Colonic mucosa (tissue), 4 donors: ENCODE measurements around the gene PLXNA1. TPM values are rescaled to one million over a fixed set of nuclear protein-coding genes. Genes with fewer than 3 reads are reported as not detected.

Experiments
- DNase-seq: peaks from one replicate; pipeline ENCODE4 v3.0.0-alpha.2; 2020
- H3K27ac ChIP-seq: fragments of 200-600 bp; one replicate; pipeline ENCODE4 v1.8.0; 2021
- H3K27me3 ChIP-seq: fragments of 200-600 bp; one replicate; pipeline ENCODE4 v1.8.0; 2021
- H3K36me3 ChIP-seq: fragments of 200-600 bp; one replicate; pipeline ENCODE4 v1.8.0; 2021
- H3K4me1 ChIP-seq: fragments of 200-600 bp; one replicate; pipeline ENCODE4 v1.8.0; 2021; ENCODE audit warnings: mild to moderate bottlenecking
- H3K4me3 ChIP-seq: fragments of 200-600 bp; one replicate; pipeline ENCODE4 v1.8.0; 2021
- H3K9ac ChIP-seq, 2 donors: one replicate each; pipeline ENCODE4 v1.7.0; 2013; ENCODE audit warnings: control low read depth in 2 of 2, low read depth in 2 of 2, low read length in 2 of 2
- H3K9me3 ChIP-seq: fragments of 200-600 bp; one replicate; pipeline ENCODE4 v1.8.0; 2021
- CTCF ChIP-seq: fragments of 200-600 bp; IDR thresholded peaks from one replicate; pipeline ENCODE4 v1.8.0; 2022; ENCODE audit warnings: antibody characterized with exemption, mild to moderate bottlenecking
- intact Hi-C: fragments of 100-400 bp; cut with DNase I; formaldehyde crosslinking; loops from one replicate; pipeline ENCODE4 v1.14.1; 2022
- total RNA-seq, 2 donors: library from RNA; stranded (reverse); fragmentation: NEBNext Ultra II Directional in 1 of 2; extraction: Animal tissue kit (Norgen Biotek cat#: 25700) in 1 of 2; gene quantifications; one replicate each; pipeline ENCODE4 v1.2.1, GENCODE V29; 2021
- donor health status: healthy.
- donor health status: DM: no; HTN: no; CAD: no.
- donor health status: DM: no; HTN: no; CAD: no.

The PLXNA1 gene
- 10 to 100 TPM; 16.0 to 19.3 TPM for total RNA-seq

DNA sequence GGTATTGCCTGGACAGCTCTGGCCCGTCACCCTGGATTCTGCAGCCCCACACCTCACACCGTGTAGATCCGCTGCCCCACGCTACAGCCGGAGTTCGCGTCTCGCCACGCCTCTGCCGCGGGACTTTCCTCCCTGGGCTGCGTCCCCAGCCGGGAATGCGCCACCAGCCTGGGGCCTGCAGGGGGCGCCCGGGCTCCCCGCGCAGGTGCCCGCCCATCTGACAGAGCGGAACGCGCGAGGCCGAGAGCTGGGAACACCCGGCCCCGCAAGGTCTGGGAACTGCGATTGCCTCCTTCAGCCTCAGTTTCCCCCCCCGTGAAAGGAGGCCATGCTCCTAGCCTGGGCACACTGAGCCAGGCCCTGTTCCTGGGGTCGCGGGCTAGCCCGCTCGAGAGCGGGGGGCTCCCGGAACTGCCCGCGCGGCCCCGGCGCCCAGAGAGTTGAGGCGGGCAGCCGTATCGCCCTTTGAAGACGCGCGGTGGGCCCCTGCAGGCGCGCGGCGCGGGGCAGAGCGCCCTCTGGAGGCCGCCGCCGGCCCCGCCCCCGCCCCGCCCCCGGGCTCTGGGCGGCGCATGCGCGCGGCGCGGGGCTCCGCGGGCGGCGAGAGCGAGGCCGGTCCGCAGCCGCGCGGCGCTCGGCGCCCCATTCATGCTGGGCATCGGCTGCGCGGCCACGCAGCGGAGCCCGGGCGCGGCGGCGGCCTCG, at the start of gene PLXNA1:
PLXNA1 (plus strand) TSS at position 645 of the 705 bp plus-strand sequence. CDS start 5,479 bp downstream, outside the sequence.
- peaks cover 4% of the 10 kb centered on the region for H3K4me1 ChIP-seq
- H3K4me3 ChIP-seq: peak within 1 kb of the TSS; percentile 93
- no peaks in the 10 kb centered on the region for H3K27me3 ChIP-seq
- TF ChIP-seq CTCF: peak; percentile 99
- H3K9ac ChIP-seq: peak within 1 kb of the TSS; percentile 40 to 83
- peak within 1 kb of the TSS; percentile 32 for H3K27ac ChIP-seq
- H3K9me3 ChIP-seq: no peaks in the 10 kb centered on the region
- intact Hi-C loops: loop anchor here (2.0 to 5.0 kb wide), 3 partner anchors 195 to 565 kb away; no protein-coding TSS in a partner anchor
- H3K36me3 ChIP-seq: no peaks in the 10 kb centered on the region
- peak; percentile 83 for DNase-seq

GRCh38 chr3:126934031-126934531, 48.8 kb upstream of the PLXNA1 start:
- intact Hi-C loops: no loop called here
- no peak for DNase-seq
- H3K9me3 ChIP-seq: no peaks in the 10 kb centered on the region
- H3K4me3 ChIP-seq: no peak overlapping the region
- TF ChIP-seq CTCF: no peak
- H3K27me3 ChIP-seq: no peaks in the 10 kb centered on the region
- no peak overlapping the region for H3K27ac ChIP-seq
- H3K4me1 ChIP-seq: peaks cover 1% of the 10 kb centered on the region
- H3K36me3 ChIP-seq: no peaks in the 10 kb centered on the region
- H3K9ac ChIP-seq: no peak overlapping the region

GRCh38 chr3:126934991-126935390, 47.9 kb upstream of the PLXNA1 start:
- Histone ChIP-seq H3K4me3 (no peak overlapping the region), H3K27me3 (no peaks in the 10 kb centered on the region), H3K4me1 (peaks cover 4% of the 10 kb centered on the region), H3K27ac (no peak overlapping the region), H3K9me3 (no peaks in the 10 kb centered on the region), H3K9ac (no peak overlapping the region), H3K36me3 (no peaks in the 10 kb centered on the region)
- no peak for TF ChIP-seq CTCF
- DNase-seq: no peak
- intact Hi-C loops: no loop called here

GRCh38 chr3:126935756-126936509, 47.0 kb upstream of the PLXNA1 start:
- Histone ChIP-seq H3K27me3 (no peaks in the 10 kb centered on the region), H3K9ac (no peak overlapping the region), H3K27ac (no peak overlapping the region), H3K4me1 (peaks cover 4% of the 10 kb centered on the region), H3K4me3 (no peak overlapping the region), H3K36me3 (no peaks in the 10 kb centered on the region), H3K9me3 (no peaks in the 10 kb centered on the region)
- TF ChIP-seq CTCF: no peak
- intact Hi-C loops: no loop called here
- DNase-seq: no peak

DNA sequence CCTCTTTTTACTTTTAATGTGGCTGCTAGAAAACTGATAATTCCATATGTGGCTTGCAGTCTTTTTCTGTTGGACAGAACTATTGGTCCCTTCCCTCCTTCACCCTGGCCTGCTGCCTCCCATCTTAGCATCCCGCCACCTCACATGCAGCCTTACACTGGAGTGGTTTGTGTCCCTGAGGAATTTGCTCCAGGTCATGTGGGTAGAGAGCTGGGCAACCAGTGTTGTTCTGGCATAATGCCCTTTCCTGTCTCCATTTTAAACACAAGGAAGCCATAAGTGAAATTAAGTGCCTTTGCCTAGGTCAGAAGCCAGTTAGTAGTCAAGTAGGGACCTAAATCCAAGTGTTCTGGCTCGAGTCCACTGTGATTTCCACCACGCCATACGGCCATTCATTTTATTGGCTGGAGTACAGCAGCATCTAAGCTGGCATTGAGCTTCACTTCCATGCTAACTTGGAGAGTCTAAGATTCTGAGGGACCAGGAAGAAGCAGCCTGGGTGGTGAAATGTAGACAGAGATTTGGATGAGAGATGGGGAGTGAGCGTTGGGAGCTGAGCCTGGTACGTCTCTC, 46.0 kb upstream of the PLXNA1 start:
- intact Hi-C loops: no loop called here
- Histone ChIP-seq H3K36me3 (no peaks in the 10 kb centered on the region), H3K9ac (no peak overlapping the region), H3K4me1 (peaks cover 4% of the 10 kb centered on the region), H3K4me3 (no peak overlapping the region), H3K9me3 (no peaks in the 10 kb centered on the region), H3K27me3 (no peaks in the 10 kb centered on the region), H3K27ac (no peak overlapping the region)
- no peak for DNase-seq
- TF ChIP-seq CTCF: no peak
